H1 (cell line): ENCODE data around the gene CHMP4B. TPM values are rescaled to one million over a fixed set of nuclear protein-coding genes. Genes with fewer than 3 reads are reported as not detected.

Experiments
- ATF3 ChIP-seq: IDR thresholded peaks from 2 replicates; pipeline ENCODE4 v1.6.1; 2011; ENCODE audit warnings: low read depth, mild to moderate bottlenecking, low read length; ENCODE audit not compliant: insufficient read depth
- CREB1 ChIP-seq: IDR thresholded peaks from 2 replicates; pipeline ENCODE4 v1.6.1; 2012; ENCODE audit warnings: inconsistent platforms
- RXRA ChIP-seq: IDR thresholded peaks from 2 replicates; pipeline ENCODE4 v1.6.1; 2011; ENCODE audit warnings: low read depth, mild to moderate bottlenecking, low read length, moderate library complexity; ENCODE audit not compliant: insufficient read depth
- polyA plus RNA-seq, 7 experiments: library from polyadenylated mRNA; depleted of rRNA in 3 of 7; stranded (reverse) in 5 of 7; unstranded in 2 of 7; fragments of >200 nt in 5 of 7; fragments of 200-250 nt in 2 of 7; gene quantifications; 1 replicate in 5 of 7; 2 replicates in 1 of 7; 4 replicates in 1 of 7; pipeline versions ENCODE4 v1.2.1 to v1.2.3, GENCODE V29; 2011 to 2013; ENCODE audit warnings: missing spikeins in 2 of 7, mixed read lengths in 2 of 7
- total RNA-seq: library from RNA; stranded (reverse); fragmentation: NEBNext Ultra II Directional; extraction: Animal tissue kit (Norgen Biotek cat#: 25700); gene quantifications from 2 replicates; pipeline ENCODE4 v1.2.1, GENCODE V29; 2021

The CHMP4B gene
- total and polyA plus RNA-seq, 2 of the 8 experiments (the other 6 are each of a cell fraction or from before 2014, with no cell fraction given) = 38.6 to 66.3 TPM

- no peak for TF ChIP-seq ATF3
- no peak for TF ChIP-seq CREB1
- no peak for TF ChIP-seq RXRA
Observed at GRCh38 chr20:33771938-33772337, 39.2 kb upstream of the CHMP4B start (continued).
